NCI-H446 (cell line): ENCODE results near the gene CCDC183.
"Not testable (repeated sequence)": the region's sequence is repeated elsewhere in the genome, so short reads cannot be mapped to it uniquely, and the experiment has no call there.

Experiments used
- DNase-seq, 2 experiments: peaks; one replicate each; lab custom pipeline; 2025; lab: John Stamatoyannopoulos, UW

Gene CCDC183

GRCh38 chr9:136802321-136802720 is 6.2 kb downstream of the CCDC183 start:
- no peak for DNase-seq

- not testable (repeated sequence) for DNase-seq
Observed at GRCh38 chr9:136803009-136803550, 6.9 kb downstream of the CCDC183 start.

- no peak for DNase-seq
Observed at GRCh38 chr9:136803551-136804508, 7.7 kb downstream of the CCDC183 start.

GRCh38 chr9:136804509-136805206 is 8.5 kb downstream of the CCDC183 start:
- no peak for DNase-seq

GRCh38 chr9:136805207-136805740 is 9.1 kb downstream of the CCDC183 start:
- DNase-seq = no peak

GRCh38 chr9:136806067-136806466 is 9.9 kb downstream of the CCDC183 start:
- no peak for DNase-seq

GRCh38 chr9:136806631-136807201 is 10.6 kb downstream of the CCDC183 start:
- DNase-seq = no peak

- peak in 1 of 2 experiments; percentile 69 for DNase-seq
Observed at GRCh38 chr9:136807281-136808074, 11.3 kb downstream of the CCDC183 start, which contains the start of gene RABL6. RABL6 (plus strand) TSS chr9:136807948; CDS start chr9:136808197, 249 bp downstream.

GRCh38 chr9:136808075-136808805 is 12.1 kb downstream of the CCDC183 start:
- no peak for DNase-seq

GRCh38 chr9:136808806-136809158 is 12.6 kb downstream of the CCDC183 start:
- DNase-seq = no peak

GRCh38 chr9:136814725-136815421 is 18.7 kb downstream of the CCDC183 start:
- DNase-seq = no peak

GRCh38 chr9:136815422-136815782 is 19.3 kb downstream of the CCDC183 start:
- DNase-seq = no peak

- no peak for DNase-seq
Observed at GRCh38 chr9:136820971-136821825, 25.1 kb downstream of the CCDC183 start.

- DNase-seq = no peak
Observed at GRCh38 chr9:136821826-136822544, 25.8 kb downstream of the CCDC183 start.

GRCh38 chr9:136823136-136824046 is 27.3 kb downstream of the CCDC183 start:
- no peak for DNase-seq

- no peak for DNase-seq
Observed at GRCh38 chr9:136824496-136825225, 28.5 kb downstream of the CCDC183 start.
